Dendritic cell treated with granulocyte-macrophage colony-stimulating factor and Interleukin-4, amounts not matched to agents 40 ng/mL and 50 ng/mL, for 4 days (primary cell): ENCODE data around the gene STAG1.
"Not testable (repeated sequence)": the region's sequence is repeated elsewhere in the genome, so short reads cannot be mapped to it uniquely, and the experiment has no call there.

Experiments used
- H3K27ac Mint-ChIP-seq: one replicate; pipeline ENCODE4 v1.8.0; 2022; ENCODE audit warnings: mild to moderate bottlenecking, mixed read lengths
- H3K27me3 Mint-ChIP-seq: one replicate; pipeline ENCODE4 v1.8.0; 2022; ENCODE audit warnings: mild to moderate bottlenecking, mixed read lengths
- H3K36me3 Mint-ChIP-seq: one replicate; pipeline ENCODE4 v1.8.0; 2022; ENCODE audit warnings: low read depth, mixed read lengths
- H3K4me1 Mint-ChIP-seq: one replicate; pipeline ENCODE4 v1.8.0; 2022; ENCODE audit warnings: low read depth, mixed read lengths
- H3K4me3 Mint-ChIP-seq: one replicate; pipeline ENCODE4 v1.8.0; 2022; ENCODE audit warnings: mild to moderate bottlenecking, moderate library complexity, mixed read lengths
- H3K9me3 Mint-ChIP-seq: one replicate; pipeline ENCODE4 v1.8.0; 2022; ENCODE audit warnings: mixed read lengths
- intact Hi-C: fragments of 100-400 bp; cut with micrococcal nuclease; formaldehyde crosslinking; loops from one replicate; pipeline ENCODE4 v1.15.0; 2022

The STAG1 gene

DNA sequence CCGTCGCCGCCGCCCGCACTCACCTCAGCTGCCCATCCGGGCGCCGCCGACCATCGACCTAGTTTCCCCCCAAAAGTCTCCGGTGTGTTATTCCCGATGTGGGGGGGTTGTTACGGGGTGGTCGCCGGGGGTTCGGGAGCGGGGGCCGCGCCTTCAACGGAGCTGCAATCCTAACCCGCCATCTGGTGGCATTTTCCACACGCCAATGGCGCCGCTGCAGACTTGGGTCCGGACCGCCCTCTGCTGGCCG, at the start of gene STAG1:
Gene STAG1, minus strand, starts transcription at position 207 of the 250 bp plus-strand sequence. CDS start 121,480 bp downstream, outside the sequence.
- peak within 1 kb of the TSS; percentile 98 for H3K27ac Mint-ChIP-seq
- peaks cover 54% of the 10 kb centered on the region for H3K4me1 Mint-ChIP-seq
- peak within 1 kb of the TSS; percentile 94 for H3K4me3 Mint-ChIP-seq
- intact Hi-C loops, result loop anchor here (1.0 to 5.0 kb wide), 6 partner anchors 110 to 675 kb away; partner anchors contain the start of genes NCK1 and PCCB
- no peaks in the 10 kb centered on the region for H3K9me3 Mint-ChIP-seq
- peaks cover 12% of the 10 kb centered on the region for H3K36me3 Mint-ChIP-seq
- H3K27me3 Mint-ChIP-seq, result no peaks in the 10 kb centered on the region

DNA sequence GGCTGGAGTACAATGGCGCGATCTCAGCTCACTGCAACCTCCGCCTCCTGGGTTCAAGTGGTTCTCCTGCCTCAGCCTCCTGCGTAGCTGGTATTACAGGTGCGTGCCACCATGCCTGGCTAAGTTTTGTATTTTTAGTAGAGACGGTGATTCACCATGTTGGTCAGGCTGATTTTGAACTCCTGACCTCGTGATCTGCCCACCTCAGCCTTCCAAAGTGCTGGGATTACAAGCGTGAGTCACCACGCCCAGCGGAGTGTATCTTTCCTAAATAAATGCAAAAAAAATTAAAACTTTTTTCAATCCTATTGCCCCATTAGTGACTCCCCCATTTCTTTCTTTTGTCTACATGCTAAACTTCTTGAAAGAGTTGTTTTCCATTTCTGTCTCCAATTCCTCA, 49.0 kb upstream of the STAG1 start:
- not testable (repeated sequence) for H3K36me3 Mint-ChIP-seq

DNA sequence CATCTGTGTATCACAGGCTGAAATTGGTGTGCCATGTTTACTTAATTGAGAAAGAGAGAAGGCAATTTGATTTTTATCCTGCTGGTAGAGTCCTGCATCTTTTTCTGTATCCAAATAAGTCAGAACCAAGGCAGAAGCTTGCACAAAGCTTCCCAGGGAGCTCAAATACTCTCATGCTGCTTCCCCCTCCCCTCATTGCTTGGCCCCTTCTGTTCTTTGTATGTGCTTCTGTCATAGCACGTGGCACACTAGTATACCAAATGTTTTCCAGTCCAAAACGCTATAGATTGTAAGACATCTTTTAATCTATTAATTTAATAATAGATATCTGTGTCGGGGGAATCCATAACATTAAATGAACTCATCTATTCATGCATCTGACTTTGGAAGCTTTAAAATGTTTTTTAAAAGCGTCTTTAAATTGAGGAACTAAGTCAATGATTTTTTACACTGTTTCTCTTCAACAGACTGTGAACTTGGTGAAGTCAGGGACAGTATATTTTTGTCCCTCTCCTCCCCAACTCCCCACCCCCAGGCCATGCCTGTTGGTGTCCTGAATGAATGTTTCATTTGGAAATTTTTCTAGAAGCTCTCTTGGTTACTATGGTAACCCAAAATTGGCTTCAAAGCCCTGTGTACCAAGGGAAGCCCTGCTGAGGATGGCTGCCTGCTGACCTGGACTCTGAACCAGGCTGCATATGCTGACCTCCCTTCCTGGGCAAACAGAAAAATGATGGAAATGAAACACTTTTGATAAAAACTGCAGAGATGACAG, 40.6 kb upstream of the STAG1 start:
- Mint-ChIP-seq H3K27me3 (no peaks in the 10 kb centered on the region), H3K4me3 (no peak overlapping the region), H3K36me3 (no peaks in the 10 kb centered on the region), H3K4me1 (peaks cover 12% of the 10 kb centered on the region), H3K27ac (no peak overlapping the region), H3K9me3 (no peaks in the 10 kb centered on the region)
- intact Hi-C loops, result no loop called here

More for the DNA sequence above, 49.0 kb upstream of the STAG1 start:
- H3K4me1 Mint-ChIP-seq, H3K27ac Mint-ChIP-seq, intact Hi-C loops, H3K9me3 Mint-ChIP-seq, H3K4me3 Mint-ChIP-seq, H3K27me3 Mint-ChIP-seq: not testable (repeated sequence)

DNA sequence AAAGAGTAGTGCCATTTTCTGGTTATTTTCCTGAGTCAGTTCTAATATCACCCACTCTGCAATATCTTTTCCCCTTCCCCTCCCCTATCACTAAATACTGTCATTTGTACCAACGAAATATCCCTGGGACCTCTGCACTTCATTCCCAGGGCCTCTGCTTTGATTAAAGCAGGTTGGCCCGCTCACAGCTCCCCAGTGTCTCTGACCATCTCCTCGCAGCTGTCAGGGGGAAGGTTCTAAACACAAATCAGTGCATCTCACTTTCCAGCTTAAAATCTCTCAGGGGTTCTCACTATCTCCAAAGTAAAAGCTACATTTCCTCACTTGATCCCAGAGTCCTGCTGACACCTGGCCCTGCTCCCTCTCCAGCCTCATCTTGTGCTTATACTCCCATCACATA, 38.6 kb upstream of the STAG1 start:
- H3K9me3 Mint-ChIP-seq, result no peaks in the 10 kb centered on the region

DNA sequence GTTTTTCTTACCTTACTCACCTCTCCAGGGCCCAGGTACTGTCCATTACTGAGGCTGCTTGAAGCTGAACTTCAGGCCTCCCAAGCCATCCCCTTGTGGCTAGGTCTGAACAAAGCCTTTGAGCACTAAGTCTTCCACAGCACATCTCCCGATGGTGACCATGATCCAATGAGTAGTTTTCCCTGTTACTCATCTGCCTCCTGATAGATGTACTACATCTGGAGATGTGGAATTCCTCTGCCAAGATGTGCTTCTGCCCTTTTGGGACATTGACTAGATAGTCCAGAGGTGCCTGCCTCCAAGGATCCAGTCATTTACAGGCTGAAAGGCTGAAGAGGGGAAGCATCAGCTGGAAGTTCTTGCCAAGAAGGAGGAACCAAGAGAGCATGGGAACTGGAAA, 37.8 kb upstream of the STAG1 start:
- Mint-ChIP-seq H3K27me3 (no peaks in the 10 kb centered on the region), H3K27ac (no peak overlapping the region), H3K4me1 (peaks cover 28% of the 10 kb centered on the region), H3K9me3 (no peaks in the 10 kb centered on the region), H3K36me3 (no peaks in the 10 kb centered on the region), H3K4me3 (no peak overlapping the region)
- intact Hi-C loops, result no loop called here

More for the DNA sequence above, 38.6 kb upstream of the STAG1 start:
- intact Hi-C loops, result no loop called here
- no peak overlapping the region for H3K4me3 Mint-ChIP-seq
- peaks cover 28% of the 10 kb centered on the region for H3K4me1 Mint-ChIP-seq
- no peak overlapping the region for H3K27ac Mint-ChIP-seq
- H3K27me3 Mint-ChIP-seq, result no peaks in the 10 kb centered on the region
- no peaks in the 10 kb centered on the region for H3K36me3 Mint-ChIP-seq

DNA sequence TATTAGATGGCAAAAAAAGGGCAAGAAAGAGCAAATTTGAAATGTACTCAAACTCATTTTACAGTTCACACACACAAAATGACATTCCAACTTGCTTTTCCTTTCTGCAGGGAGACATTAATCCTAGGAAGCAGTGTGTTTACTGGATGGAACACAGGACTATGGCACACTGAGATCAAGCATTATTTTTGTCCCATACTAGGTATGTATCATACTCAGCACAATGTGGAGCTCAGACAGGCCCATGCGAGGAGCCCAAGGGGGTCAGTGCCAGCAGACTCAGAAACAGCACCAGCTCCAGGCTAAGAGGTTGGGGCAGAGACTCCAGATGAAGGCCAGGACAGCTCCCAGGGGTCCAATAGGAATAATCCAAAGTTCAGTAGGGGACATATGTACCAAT, 36.0 kb upstream of the STAG1 start:
- Mint-ChIP-seq H3K27me3 (no peaks in the 10 kb centered on the region), H3K4me3 (no peak overlapping the region), H3K36me3 (no peaks in the 10 kb centered on the region), H3K27ac (no peak overlapping the region), H3K4me1 (peaks cover 21% of the 10 kb centered on the region), H3K9me3 (no peaks in the 10 kb centered on the region)
- intact Hi-C loops, result no loop called here

DNA sequence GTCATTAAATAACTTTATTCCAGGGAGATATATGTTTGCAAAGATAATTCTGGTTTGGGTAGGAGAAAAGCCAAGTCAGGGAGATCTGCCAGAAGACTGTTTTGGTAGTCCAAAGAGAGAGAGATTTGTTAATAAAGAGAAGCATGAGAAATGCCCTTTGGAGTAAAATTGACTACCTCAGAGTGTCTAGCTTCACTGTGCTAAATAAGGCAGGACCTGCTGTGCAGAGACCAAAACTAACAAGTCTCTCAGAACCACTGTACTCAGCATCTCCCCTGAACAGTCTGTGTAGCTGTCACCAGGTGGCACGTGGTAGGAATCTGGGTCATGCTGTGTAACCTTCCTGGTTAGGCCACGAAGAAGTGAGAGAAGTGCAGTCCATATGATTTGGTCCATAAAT, 35.2 kb upstream of the STAG1 start:
- intact Hi-C loops, result no loop called here
- H3K27me3 Mint-ChIP-seq, result no peaks in the 10 kb centered on the region
- H3K36me3 Mint-ChIP-seq, result no peaks in the 10 kb centered on the region
- H3K9me3 Mint-ChIP-seq, result no peaks in the 10 kb centered on the region
- peak overlapping the region; percentile 76 for H3K27ac Mint-ChIP-seq
- peaks cover 16% of the 10 kb centered on the region for H3K4me1 Mint-ChIP-seq
- H3K4me3 Mint-ChIP-seq, result no peak overlapping the region

DNA sequence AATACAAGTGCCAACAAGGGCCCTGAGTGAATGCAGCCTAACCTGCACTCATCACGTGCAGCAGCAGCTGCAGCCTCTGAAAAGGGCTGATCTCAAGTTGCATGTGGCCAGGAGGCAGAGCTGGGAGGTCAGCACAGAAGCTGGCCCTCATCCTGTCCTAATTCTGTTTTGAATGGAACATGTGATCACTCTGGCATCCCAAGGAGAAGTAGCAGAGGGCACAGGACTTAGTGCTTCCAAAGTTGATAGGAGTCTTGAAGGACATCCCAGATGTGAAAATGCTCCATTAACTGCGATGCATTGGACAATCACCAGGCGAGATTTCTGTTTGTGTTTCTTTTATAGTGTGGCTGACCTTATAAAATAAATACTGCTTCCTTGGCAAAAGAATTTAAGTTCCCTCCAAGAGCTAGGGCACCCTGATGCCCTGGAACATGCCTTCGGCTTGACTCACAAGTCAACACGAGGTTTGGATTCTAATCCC, 31.6 kb upstream of the STAG1 start:
- no peak overlapping the region for H3K4me3 Mint-ChIP-seq

DNA sequence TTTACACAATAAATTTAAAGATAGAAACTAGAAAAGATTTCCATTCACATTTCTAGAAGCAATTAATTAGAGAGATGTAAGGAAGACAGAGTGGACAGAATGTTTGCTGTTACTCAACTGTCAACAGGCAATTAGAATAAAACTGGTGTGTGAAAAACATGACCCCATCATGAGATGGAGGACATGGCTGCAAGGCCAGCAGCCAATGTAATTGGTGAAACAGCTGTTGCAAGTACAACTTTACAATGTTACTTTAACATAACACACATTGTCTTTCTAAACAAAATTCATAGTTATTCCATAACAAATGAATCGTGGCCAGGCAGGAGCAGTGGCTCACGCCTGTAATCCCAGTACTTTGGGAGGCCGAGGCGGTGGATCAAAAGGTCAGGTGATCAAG, 28.6 kb upstream of the STAG1 start:
- Mint-ChIP-seq H3K27me3 (no peaks in the 10 kb centered on the region), H3K4me1 (no peaks in the 10 kb centered on the region), H3K4me3 (no peak overlapping the region), H3K9me3 (no peaks in the 10 kb centered on the region), H3K36me3 (no peaks in the 10 kb centered on the region), H3K27ac (no peak overlapping the region)
- intact Hi-C loops, result no loop called here

More for the DNA sequence above, 31.6 kb upstream of the STAG1 start:
- no peaks in the 10 kb centered on the region for H3K36me3 Mint-ChIP-seq
- peaks cover 16% of the 10 kb centered on the region for H3K4me1 Mint-ChIP-seq
- no peak overlapping the region for H3K27ac Mint-ChIP-seq
- intact Hi-C loops, result no loop called here
- H3K27me3 Mint-ChIP-seq, result no peaks in the 10 kb centered on the region
- H3K9me3 Mint-ChIP-seq, result no peaks in the 10 kb centered on the region

DNA sequence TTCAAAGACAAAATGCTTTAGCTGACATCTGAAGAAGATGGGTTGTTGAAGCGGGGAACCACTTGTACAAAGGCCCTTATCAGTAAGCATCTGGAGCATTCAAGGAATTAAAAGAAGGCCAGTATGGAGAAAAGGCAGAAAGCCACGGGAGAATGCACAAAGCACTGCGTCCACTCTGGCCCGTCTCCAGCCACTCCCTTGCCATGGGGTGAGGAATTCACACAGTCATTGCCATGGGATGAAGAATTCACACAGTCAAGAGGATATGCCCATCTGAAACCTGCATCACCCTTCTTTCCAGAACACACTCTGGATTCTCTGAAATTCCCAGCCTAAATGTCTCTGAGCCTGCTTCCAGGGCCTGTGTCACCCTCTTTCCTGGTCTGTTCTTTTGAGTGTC, 26.7 kb upstream of the STAG1 start:
- no peaks in the 10 kb centered on the region for H3K4me1 Mint-ChIP-seq
- no peaks in the 10 kb centered on the region for H3K27me3 Mint-ChIP-seq
- no peak overlapping the region for H3K4me3 Mint-ChIP-seq
- no peak overlapping the region for H3K27ac Mint-ChIP-seq
- no peaks in the 10 kb centered on the region for H3K36me3 Mint-ChIP-seq
- intact Hi-C loops, result no loop called here
- no peaks in the 10 kb centered on the region for H3K9me3 Mint-ChIP-seq

DNA sequence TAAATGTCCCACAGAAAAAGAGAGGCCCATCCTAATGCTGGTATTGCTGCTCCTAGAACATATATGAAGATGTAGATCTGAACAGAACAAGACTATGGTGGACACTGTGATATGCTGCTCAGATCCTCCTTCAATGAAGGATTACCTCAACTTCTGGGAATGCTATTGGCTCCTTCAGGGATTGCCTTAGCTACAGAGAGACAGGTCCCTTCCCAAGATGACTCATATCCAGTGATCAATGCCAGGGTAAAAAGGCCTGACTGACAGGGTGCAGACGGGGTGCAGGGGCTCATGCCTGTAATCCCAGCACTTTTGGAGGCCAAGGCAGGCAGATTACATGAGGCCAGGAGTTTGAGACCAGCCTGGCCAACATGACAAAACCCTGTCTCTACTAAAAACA, 20.5 kb upstream of the STAG1 start:
- intact Hi-C loops, result no loop called here
- no peak overlapping the region for H3K4me3 Mint-ChIP-seq
- no peaks in the 10 kb centered on the region for H3K4me1 Mint-ChIP-seq
- no peaks in the 10 kb centered on the region for H3K36me3 Mint-ChIP-seq
- H3K27ac Mint-ChIP-seq, result no peak overlapping the region
- H3K9me3 Mint-ChIP-seq, result no peaks in the 10 kb centered on the region
- H3K27me3 Mint-ChIP-seq, result no peaks in the 10 kb centered on the region

DNA sequence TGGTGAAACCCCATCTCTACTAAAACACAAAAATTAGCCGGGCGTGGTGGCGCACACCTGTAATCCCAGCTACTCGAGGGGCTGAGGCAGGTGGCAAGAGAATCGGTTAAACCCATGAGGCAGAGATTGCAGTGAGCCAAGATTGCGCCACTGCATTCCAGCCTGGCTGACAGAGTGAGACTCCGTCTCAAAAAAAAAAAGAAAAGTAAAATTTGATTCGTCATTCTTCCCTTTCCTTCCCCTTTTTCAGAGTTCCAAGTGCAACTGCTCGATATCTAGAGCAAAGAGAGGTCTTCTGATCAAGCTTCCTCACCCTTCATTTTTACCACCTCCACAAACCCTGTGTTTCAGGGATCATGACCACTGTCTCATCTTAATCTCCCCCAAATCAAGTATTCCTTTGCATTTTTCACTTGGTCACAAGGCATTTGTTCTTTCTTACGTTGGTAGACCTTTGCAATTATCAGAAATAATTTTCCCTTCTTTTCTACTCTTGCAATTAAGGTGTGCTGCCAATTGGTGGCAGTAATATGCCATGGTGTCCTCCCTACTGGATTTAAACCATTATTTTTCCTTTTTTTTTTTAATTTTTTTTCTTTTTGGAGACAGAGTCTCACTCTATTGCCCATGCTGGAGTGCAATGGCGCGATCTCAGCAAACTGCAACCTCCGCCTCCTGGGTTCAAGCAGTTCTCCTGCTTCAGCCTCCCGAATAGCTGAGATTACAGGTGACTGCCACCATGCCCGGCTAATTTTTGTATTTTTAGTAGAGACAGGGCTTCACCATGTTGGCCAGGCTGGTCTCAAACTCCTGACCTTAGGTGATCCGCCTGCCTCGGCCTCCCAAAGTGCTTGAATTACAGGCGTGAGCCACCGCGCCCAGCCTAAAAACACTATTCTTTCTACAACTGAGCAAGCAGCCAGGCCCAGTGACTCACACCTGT, 6.3 kb upstream of the STAG1 start:
- Mint-ChIP-seq H3K4me1 (peaks cover 32% of the 10 kb centered on the region), H3K4me3 (peak overlapping the region; percentile 71), H3K9me3 (peaks cover 25% of the 10 kb centered on the region), H3K27ac (peak overlapping the region; percentile 89)
- not testable (repeated sequence) for H3K36me3 Mint-ChIP-seq, H3K27me3 Mint-ChIP-seq
- intact Hi-C loops, result loop anchor here (1.0 kb wide), 1 partner anchor 256 kb away; no protein-coding TSS in a partner anchor

DNA sequence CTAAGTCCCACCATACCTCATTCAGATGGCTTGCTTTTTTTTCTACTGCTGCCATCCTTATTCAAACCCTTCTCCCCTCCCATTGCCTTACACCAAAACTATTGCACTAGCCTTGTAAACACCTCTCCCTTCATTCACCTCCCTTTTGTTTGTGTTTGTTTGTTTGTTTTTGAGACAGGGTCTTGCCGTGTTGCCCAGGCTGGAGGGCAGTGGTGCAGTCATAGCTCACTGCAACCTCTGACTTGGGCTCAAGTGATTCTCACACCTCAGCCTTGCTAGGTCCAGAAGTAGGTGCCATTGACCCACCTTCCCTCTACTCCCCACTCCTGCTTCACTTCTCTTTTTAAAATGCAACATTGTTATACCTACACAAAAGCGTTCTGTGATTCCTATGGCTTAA, 3.0 kb upstream of the STAG1 start:
- no peak overlapping the region for H3K4me3 Mint-ChIP-seq
- H3K27me3 Mint-ChIP-seq, result no peaks in the 10 kb centered on the region
- H3K9me3 Mint-ChIP-seq, result no peaks in the 10 kb centered on the region
- intact Hi-C loops, result no loop called here
- H3K27ac Mint-ChIP-seq, result no peak overlapping the region
- H3K36me3 Mint-ChIP-seq, result peaks cover 12% of the 10 kb centered on the region
- H3K4me1 Mint-ChIP-seq, result peaks cover 45% of the 10 kb centered on the region

DNA sequence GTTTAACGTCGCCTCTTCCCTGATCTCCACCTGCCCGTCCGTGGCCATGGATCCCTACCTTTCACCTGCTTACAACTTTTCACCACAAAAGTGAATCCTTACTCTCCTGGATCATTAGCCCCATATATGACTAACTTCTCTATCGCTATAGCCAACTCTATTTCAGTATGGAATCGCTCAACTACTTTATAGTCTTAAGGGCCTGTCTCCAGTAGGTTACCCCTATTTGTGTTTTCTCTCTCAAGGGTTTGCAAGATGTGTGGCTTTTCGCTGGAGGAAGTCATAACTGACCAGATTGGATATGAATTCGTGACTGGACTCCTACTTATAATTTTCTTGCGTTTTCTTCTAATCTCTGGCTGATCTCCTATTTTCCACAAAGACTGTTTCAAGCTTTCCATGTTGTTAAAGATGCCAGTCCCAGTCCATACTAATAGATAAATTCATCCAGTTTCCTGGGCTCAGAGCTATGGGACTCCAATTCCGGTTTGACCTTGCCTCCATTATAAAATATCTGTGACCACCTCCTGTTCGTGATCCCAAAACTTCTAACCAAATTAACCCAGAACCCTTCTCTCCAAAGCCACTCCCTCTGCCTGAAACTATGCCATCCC, 1.3 kb upstream of the STAG1 start:
- H3K27ac Mint-ChIP-seq, result peak overlapping the region; percentile 98
- H3K9me3 Mint-ChIP-seq, result no peaks in the 10 kb centered on the region
- no peaks in the 10 kb centered on the region for H3K27me3 Mint-ChIP-seq
- intact Hi-C loops, result loop anchor here (5.0 kb wide), 4 partner anchors 131 to 676 kb away; partner anchors contain the start of gene PCCB
- peaks cover 12% of the 10 kb centered on the region for H3K36me3 Mint-ChIP-seq
- peak overlapping the region; percentile 94 for H3K4me3 Mint-ChIP-seq
- peaks cover 57% of the 10 kb centered on the region for H3K4me1 Mint-ChIP-seq
